GM12891 (cell line): ENCODE results near the gene ZNF839.

Experiments used
- POLR2A ChIP-seq: IDR thresholded peaks from 2 replicates; pipeline ENCODE4 v1.6.1; 2011; ENCODE audit warnings: low read depth, low read length, control low read depth
- POLR2AphosphoS5 ChIP-seq: IDR thresholded peaks from 2 replicates; pipeline ENCODE4 v1.6.1; 2011; ENCODE audit warnings: low read depth, low read length, control low read depth
- TAF1 ChIP-seq: IDR thresholded peaks from 2 replicates; pipeline ENCODE4 v1.6.1; 2011; ENCODE audit warnings: low read depth, low read length, control low read depth

DNA sequence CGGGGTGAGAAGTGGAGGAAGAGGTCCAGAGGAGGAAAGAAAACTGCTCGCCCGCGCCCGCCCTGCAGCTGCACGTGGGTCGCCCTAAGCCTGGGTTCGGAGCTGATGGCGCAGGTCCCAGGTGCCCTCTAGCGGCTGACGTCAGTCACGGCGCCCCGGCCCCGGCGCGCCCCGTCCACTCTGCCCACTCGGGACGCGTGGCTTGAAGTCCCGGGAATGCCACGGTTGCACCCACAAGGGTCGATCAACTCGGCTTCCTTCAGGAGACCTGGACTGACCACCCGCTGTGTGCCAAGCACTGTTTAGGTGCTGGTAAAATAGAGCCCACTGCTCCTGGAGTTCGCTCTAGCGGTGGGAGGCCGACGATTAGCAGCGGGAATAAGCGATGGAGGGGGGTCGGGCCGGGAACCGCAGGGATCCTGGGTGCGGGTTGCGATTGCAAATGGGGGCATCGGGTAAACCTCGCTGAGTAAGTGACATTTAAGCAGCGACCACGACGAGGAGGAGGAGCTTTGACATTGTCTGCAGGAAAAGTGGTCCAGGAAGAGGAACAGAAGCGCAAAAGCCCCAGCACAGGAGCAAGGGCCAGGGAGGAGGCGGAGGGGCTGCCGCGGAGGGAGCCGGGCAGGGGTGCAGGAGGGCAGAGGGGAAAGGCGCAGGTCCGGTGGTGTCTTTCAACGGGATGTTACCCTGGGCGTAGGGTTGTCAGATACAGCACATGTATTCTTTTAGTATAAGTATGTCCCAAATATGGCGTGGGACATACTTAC lies 5.1 kb upstream of the ZNF839 start:
- TF ChIP-seq POLR2A (no peak), POLR2AphosphoS5 (no peak), TAF1 (no peak)
